RKO (cell line): ENCODE results near the gene MOG.
A peak's percentile ranks its signal among the peaks of the same experiment; 100 is the strongest.

ENCODE experiments used
- DNase-seq: peaks from one replicate; pipeline ENCODE4 v3.0.0-alpha.2; 2016; ENCODE audit warnings: low spot score

Gene MOG

DNA sequence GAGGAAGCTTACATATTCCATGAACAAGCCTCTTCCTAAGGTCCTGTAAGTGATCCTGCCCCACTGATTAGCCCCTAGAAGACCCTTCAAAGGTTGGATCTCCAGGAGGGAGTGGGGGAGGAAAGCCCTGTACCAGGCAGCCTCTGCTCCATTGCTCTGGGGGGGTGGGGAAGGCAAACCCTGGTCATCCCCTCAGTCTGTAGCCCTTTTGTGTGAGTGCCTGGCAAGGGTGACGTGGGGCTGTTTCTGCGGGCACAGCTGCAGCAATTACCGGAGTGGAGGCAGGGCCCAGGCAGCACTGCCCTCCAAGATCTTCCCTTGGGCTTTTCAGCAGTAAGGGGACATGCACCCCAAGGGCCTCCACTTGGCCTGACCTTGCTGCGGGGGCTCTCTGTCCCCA lies at the start of gene MOG:
Gene MOG, plus strand, starts transcription at position 295 of the 400 bp plus-strand sequence. CDS start 118 bp downstream, outside the sequence.
- no peak for DNase-seq

GRCh38 chr6:29608131-29608530 lies 48.8 kb upstream of the MOG start:
- no peak for DNase-seq

GRCh38 chr6:29610540-29610939 lies 46.4 kb upstream of the MOG start:
- no peak for DNase-seq

- DNase-seq, result no peak
Observed at GRCh38 chr6:29611426-29611825, 45.5 kb upstream of the MOG start.

GRCh38 chr6:29617782-29618554 lies 38.9 kb upstream of the MOG start:
- DNase-seq, result peak; percentile 16

DNA sequence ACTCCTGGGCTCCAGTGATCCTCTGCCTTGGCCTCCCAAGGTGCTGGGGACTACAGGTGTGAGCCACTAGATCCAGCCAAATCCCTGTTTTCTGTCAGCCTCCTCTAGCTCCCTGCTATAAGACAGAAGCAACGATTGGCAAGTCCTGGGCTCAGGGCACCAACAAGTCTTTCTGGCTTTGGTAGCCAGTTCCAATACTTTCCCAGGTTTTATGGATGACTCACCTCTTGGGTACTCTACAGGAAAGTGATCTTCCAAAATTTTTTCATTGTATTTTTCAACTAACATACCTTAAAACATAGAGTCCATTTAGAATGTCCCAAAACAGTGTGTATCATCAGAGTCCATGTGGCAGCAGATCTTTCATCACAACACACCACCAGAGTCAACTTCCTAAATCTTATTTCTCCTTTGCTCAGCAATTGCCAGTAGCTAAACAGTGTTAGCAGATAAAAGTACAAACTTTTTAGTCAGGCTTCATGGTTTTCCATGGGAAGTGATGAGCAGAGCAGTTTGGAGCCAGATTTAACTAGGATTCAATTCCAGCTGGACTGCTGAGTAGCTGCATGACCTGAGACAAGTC lies 37.2 kb upstream of the MOG start:
- no peak for DNase-seq

DNA sequence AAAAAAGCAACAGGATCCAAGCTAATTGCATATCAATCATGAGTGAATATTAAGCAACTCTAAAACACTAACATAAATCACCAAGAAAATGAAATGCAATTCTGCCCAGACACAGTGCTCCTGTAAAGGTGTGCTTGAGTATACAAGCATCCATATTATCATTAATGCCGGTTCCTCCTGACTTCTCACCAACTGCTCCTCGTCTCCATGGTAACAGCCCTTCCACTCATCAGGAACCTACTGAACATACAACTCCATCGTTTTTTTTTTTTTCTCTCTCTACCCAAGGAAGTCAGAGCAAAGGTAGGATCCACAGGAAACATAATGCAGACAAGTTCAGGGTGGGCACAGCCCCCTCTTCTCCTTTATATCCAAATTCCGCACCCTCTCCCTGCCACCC lies 36.3 kb upstream of the MOG start:
- DNase-seq, result no peak

DNA sequence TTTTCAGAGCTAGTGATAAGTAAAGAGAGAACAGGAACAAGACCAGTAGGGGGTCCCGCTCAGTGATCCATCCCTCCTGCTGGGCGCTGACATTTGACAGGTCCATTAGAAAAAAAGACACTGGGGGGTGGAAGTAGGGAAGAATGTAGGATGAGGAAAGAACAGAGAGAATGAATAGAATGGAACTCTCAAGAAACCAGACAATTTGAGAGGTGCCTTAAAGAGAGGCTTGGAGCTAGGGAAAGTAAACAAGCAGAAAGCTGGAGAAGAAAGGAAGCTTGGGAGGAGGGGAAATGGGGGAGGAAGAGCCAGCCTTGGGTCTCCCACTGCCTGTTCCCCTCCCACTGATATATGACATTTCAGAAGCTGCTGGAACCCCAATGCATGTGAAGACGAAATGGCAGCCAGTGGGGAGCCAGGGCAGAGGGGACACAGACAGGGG lies 32.4 kb upstream of the MOG start:
- DNase-seq, result no peak

GRCh38 chr6:29625337-29625930 lies 31.5 kb upstream of the MOG start:
- DNase-seq, result no peak

GRCh38 chr6:29626948-29627754 lies 29.7 kb upstream of the MOG start:
- DNase-seq, result no peak

GRCh38 chr6:29627755-29628418 lies 29.0 kb upstream of the MOG start:
- no peak for DNase-seq

DNA sequence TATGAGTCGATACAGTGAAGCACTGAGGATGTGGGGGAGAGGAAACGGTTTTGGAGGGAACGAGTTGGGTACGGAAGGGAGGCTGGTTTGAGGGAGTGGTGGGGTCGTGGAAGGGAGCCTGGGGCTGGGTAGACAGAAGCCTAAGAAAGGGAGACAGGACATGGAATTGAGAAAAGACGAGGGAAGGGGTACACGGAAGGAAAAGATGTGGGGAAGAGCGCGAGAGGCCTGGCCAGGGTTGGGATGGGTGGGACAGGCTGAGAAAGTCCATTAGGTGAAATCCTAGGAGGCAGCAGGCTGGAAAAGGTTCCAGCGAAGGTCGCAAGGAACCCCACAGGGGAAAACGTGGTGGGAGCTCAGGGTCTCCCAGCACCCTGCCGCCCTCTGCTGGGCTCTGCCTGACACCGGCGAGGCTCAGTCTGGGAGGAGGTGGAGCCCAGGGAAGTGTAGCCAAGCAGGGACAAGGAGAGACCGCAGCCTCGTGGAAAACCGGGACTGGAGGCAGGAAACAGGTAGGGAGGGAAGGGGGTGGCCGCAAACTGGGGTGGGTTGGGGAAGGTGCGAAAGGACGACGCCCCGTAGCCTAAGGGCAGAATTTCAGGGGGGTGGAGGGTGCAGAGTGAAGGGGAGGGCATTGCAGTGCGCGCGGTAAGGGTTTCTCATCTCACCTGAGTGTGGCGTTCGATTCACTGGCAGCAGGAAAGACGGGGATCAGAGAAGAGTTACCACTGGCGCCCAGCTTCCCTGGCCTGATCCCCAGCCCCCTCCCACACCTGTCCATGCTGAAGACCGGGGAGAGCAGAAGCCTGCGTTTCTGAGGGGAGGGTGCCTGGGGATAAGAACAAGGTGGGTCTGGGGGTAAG lies 28.2 kb upstream of the MOG start:
- DNase-seq, result no peak

- DNase-seq, result no peak
Observed at GRCh38 chr6:29629571-29629970, 27.3 kb upstream of the MOG start.

GRCh38 chr6:29630315-29630714 lies 26.6 kb upstream of the MOG start:
- DNase-seq, result no peak

- no peak for DNase-seq
Observed at GRCh38 chr6:29631209-29631810, 25.6 kb upstream of the MOG start.

- peak; percentile 37 for DNase-seq
Observed at GRCh38 chr6:29631860-29632731, 24.8 kb upstream of the MOG start.

DNA sequence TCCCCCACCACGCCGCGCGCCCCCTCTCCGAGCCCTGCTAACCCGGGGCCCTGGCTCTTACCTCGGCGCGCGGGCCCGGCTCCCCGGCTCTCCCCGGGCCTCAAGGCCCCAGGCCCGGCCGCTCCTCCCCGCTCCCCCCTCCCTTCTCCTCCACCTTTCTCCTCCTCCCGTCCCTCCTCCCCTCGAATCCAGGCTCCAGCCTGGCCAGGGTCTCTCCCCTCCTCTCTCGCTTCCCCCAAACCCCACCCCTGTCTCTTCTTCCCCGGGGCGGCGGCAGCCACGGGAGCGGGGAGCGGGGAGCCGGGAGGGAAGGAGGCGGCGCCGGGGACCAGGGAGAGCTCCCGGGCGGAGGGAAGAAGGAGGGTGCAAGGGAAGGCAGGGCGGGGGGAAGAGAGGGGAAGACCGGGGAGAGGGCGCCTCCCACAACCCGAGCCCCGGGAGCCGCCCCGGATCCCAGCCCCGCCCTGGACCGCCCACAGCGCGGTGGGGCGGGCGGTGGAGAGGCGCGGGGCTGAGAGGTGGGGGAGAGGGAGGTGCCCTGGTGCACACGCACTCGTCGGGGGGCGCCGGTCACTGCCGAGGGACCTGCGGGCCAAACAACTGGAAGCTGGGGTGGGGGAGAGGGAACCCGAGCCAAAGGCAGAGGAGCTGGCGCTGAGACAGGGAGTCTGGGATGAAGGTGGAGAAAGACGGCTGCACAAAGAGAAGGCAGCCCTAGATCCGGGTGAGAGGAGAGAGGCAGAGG lies 23.9 kb upstream of the MOG start, which contains the start of gene GABBR1:
Gene GABBR1, minus strand, starts transcription at position 395 of the 745 bp plus-strand sequence. CDS start 798 bp downstream, outside the sequence.
- DNase-seq, result peak; percentile 74

- DNase-seq, result no peak
Observed at GRCh38 chr6:29633534-29633905, 23.4 kb upstream of the MOG start.

GRCh38 chr6:29637247-29637646 lies 19.6 kb upstream of the MOG start:
- no peak for DNase-seq
